Myocyte (in vitro differentiated cells): ENCODE data around the gene SLX9. TPM values are rescaled to one million over a fixed set of nuclear protein-coding genes. Genes with fewer than 3 reads are reported as not detected.

Experiments used
- DNase-seq: peaks from one replicate; pipeline ENCODE4 v3.0.0-alpha.2; 2012; ENCODE audit warnings: low read depth
- polyA plus RNA-seq: library from polyadenylated mRNA; unstranded; fragments of >200 nt; gene quantifications from one replicate; pipeline ENCODE4 v1.2.1, GENCODE V29; 2012; ENCODE audit warnings: missing spikeins
- total RNA-seq: library from RNA; depleted of rRNA; stranded (reverse); fragments of >200 nt; gene quantifications from 2 replicates; pipeline ENCODE4 v1.2.3, GENCODE V29; 2014

The SLX9 gene, protein sequence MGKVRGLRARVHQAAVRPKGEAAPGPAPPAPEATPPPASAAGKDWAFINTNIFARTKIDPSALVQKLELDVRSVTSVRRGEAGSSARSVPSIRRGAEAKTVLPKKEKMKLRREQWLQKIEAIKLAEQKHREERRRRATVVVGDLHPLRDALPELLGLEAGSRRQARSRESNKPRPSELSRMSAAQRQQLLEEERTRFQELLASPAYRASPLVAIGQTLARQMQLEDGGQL
- total RNA-seq, result 13.6 and 14.9 TPM in 2 replicates
- polyA plus RNA-seq, result 24.5 TPM

DNA sequence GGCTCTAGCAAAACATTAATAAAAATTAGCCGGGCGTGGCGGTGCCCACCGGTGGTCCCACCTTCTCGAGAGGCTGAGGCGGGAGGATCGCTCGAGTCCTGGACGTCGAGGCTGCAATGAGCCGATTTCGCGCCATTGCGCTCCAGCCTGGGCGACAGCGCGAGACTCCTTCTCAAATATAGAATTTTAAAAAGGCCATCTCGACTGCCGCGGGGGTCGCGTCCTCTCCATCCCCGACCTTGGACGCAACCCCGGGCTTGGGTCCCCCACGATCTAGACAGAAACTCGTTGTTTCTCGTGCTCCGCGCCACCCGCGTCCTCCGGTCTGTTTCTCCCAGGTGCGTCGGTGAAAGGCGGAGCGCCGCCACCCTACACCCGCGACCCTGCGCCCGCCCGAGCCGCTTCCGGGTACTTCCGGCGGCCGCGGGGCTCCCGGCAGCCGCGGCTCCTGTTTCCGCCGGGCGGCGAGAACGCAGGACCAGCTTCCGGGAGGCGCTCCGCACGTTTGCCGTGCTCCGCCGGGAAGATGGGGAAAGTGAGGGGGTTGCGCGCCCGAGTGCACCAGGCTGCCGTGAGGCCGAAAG lies at the start of gene SLX9:
SLX9 (plus strand) TSS at position 498 of the 584 bp plus-strand sequence; CDS start at position 527, 29 bp downstream.
- DNase-seq, result peak; percentile 78

DNA sequence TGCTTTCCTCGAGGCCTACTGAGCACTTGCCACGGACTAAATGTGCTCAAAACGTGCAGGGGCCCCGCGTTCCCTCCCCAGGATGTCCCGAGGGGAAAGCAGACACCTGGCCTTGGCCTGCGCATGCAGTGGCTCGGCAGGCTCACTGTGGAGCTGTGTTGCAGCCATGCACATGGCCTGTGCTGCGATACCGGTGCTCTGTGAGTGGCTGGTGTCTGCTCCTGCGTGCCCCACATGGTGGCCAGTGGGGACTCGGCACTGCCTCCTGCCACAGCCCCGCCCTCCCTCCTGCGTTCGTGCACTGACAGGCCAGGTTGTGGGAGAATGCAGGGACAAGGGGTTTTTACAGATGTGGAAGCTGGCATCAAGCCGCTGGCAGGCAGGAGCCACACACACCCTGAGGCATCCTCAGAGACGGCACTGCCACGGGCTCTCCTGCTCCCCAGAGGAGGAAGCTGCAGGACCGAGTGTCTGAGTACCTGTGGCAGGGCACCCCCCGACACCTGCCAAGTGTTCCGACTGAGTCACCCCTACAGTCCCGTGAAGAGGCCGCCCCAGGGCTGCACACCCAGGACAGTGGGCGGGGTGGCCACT lies 49.4 kb upstream of the SLX9 start:
- no peak for DNase-seq

DNA sequence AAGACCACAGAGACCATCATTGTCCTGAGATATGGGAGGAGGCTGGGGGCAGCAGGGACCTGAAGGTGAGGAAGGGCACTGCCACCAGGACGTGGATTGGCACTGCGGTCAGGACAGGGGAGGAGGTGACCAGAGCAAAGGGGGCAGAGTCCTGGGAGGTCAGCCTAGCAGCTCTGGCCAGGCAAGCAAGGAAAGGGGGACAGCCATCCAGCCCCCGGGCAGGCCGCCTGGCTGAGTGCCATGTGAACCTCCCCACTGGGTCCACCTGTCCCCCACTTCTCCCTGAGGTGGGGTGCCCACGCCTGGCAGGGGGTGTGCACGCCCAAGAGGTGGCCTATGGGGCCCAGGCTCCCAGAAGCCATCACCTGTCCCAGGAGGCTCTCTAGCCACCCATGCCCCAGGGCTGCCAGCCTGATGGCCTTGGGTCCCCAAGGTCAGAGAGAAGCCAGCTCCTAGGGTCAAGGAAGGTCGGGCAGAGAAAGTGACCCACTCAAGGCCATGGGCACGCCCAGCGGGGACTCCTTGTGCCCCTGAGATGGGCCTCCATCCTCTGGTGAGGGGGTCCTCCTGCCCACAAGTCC lies 48.8 kb upstream of the SLX9 start:
- no peak for DNase-seq

DNA sequence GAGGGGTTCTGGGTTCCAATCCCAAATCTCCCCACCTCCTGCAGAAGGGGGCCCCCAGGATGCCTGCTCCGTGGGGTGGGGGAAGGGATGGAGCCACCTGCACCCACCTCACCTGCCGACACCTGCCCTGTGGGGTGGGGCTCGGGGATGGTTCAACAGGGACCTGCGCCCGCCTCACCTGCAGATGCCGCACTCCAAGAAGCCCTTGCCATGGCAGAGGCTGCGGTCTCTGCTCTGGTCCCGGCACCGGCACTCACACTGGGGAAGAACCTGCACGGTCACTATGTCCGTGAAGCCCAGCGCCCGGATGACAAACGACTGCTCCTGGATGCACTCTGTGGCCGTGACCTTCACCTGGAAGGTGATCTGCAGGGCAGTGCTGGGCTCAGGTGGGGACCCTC lies 48.2 kb upstream of the SLX9 start:
- no peak for DNase-seq

DNA sequence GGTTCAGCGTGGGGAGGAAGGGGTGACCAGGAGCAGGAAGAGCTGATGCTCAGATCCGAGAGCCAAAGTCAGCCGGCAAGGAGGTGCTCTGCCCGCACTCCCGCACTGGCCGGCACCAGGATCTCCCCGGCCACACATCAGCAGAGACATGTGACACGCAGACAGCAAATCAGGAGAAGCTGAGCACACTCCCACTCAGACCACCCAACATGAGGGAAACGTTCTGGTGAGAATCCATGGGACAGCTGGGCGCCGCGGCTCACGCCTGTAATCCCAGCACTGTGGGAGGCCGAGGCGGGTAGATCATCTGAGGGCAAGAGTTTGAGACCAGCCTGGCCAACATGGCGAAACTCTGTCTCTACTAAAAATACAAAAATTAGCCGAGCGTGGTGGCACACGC lies 47.7 kb upstream of the SLX9 start:
- no peak for DNase-seq

DNA sequence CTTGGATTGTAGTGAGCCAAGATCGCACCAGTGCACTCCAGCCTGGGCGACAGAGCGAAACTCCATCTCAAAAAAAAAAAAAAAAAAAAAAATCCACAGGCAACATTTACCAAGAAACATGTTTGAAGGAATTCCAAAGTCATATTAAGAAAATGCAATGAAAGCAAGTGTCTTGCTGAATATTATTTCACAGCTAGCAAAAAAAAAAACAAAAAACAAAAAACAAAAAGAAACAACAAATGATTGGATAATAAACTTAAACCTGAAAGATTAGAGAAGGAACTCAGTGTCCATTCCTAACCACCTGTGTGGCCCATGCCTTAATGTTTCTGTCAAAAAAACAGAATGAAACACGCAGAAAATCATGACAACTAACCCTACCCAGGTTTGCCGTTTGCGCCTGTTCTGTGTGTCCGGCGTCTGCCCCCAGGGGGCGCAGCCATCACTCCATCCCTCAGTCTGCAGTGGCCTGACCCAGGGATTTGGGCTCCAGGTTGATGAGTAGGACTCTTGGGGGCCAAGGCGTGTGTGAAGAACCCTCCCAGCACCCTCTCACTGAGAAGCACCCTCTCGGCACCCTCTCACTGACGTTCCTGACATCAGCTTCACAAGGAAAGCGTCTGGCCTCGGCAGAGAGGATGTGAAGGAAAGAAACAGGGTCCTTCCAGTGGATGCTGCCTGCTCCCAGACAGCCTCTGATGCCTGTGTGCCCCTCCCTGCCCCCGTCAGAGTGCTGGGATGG lies 47.1 kb upstream of the SLX9 start:
- peak; percentile 31 for DNase-seq

DNA sequence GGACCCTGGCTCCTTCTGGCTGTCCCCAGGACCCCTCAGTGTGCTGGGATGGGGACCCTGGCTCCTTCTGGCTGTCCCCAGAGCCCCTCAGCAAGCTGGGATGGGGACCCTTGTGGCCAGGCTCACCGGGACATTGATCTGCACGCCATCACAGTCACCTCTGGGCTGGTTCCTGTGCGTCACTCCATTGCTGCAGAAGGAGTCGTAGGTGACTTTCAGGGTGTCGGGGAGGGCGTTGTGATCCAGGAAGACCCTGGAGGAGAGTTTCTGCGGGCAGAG lies 46.6 kb upstream of the SLX9 start:
- no peak for DNase-seq

DNA sequence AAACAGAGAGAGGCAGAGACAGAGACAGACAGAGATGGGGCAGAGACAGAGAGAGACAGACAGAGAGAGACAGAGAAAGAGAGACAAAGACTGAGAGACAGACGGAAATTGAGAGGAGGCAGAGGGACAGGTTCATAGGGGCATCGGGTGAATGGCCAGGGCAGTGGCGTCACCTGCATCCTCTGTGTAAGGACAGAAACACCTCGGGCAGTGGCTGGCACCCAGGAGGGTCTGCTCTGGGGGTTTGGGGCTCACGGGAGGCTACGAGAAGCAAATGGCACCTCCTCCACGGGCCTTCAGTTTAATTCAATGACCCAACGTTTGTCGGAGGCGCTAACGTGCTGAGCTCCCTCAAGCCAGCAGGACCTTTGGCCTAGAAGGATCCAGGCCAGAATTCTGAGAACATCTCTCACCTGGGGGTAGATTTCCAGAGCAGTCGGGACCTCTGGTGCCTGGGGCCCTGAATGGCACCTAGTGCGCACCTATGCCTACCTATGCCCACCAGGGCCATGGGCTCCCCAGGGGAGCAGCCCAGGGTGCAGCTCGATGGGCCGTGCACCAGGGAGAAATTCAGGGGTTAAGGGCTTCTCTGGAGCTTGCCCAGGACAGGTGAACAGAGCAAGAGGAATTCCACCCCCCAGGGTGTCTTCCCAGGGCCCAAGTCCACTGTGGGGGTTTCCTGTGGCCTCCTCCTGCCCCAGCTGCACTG lies 45.7 kb upstream of the SLX9 start:
- DNase-seq, result no peak

DNA sequence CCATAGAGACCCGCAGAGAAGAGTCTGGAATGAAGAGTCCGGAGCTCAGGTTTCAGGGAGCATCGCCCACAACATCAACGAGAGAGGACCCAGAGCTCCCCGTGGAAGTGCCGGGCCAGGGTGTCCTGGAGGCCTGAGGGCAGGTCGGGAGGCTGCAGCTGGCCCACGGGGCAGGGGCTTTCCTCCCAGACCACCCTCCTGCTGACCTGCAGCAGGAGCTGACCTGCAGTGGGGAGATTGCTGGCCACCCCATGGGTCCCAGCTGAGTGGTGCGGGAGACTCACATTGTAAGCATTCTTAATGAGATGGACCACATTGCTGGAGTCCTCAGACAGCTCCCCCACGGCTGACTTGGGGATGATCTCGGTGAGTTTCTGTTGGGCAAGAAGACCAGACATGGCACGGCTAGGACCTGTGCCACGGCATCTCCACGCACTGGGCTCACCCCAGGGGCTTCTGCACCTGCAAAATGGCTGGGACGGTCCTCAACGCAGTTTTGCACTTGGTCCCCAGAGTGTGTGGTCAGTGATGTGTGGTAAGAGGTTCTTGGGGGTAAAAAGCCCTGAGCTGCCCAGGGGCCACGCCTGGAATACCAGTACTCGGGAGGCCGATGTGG lies 45.0 kb upstream of the SLX9 start:
- no peak for DNase-seq

DNA sequence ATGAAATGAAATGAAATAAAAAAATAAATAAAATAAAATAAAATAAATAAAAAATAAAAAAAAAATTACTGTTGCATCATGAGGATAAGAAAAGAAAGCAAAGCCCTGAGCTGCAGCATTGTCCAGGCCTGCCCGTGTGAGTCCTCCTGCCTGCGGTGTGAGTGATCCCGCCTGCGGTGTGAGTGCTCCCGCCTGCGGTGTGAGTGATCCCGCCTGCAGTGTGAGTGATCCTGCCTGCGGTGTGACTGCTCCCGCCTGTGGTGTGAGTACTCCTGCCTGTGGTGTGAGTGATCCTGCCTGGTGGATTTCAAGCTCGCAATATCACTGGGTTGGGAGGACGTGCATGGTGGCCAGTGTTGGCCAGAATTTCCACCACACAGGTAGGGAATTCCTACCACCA lies 44.0 kb upstream of the SLX9 start:
- no peak for DNase-seq

DNA sequence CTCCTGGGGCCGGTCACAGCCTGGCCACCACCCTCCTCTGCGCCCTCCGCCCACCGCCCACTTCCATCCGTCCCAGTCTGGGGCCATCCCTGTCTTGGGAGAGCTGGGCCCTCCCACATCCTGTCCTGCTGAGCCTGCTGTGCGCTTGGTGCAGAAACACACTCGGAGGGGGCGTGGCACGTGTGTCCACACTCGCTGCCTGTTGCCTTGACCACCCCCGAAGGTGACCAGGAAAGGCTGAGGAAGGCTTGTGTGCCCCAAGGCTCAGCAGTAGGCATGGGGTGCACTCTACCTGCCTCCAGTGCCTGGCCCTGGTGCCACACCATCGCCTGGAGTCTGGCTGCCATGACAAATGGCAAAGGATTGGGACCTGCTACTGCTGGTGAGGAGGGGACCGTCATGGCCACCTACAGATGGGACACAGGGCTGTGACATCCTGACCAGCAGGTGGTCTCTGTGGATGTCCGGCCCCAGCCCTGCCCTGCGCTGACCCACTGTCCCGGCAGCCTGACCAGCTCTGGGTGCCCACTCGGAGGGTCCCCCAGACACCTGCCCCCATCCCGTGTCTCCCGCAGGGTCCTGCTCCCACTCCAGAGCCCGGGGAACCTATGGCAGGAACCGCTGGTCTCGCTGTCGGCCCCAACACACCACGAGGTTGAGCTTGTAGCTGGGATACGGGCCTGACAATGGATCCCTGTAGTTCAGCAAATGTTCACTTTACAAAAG lies 43.1 kb upstream of the SLX9 start:
- DNase-seq, result no peak

DNA sequence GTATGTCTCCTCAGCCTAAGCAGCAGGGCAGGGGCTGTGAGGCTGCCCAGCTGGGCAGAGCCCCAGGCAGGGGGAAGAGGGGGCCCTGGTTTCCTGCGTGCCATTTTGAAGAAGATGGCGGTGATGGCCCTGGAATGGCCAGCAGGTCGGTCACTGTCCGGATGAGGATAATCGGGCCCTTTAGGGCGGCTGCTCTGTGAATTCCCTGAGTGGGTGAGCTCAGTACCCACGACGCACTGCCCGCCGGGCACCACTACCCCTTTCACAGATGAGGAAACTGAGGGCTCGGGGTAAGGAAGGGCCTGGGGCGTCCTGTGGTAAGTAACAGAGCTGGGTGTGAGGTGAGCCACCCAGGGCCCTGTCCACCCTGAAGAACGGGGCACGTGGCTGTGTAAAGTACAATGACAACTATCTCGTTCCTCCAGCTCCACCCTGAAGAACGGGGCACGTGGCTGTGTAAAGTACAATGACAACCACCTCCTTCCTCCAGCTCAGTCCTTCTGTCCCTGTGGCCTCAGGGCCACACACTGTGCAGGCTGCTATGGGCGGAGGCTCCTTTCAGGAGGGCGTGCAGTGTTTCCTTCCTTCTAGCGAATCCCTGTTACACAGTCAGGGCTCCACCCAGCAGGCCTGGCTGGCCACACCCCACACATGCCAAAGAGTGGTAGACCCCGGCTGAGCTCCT lies 42.4 kb upstream of the SLX9 start:
- DNase-seq, result no peak

DNA sequence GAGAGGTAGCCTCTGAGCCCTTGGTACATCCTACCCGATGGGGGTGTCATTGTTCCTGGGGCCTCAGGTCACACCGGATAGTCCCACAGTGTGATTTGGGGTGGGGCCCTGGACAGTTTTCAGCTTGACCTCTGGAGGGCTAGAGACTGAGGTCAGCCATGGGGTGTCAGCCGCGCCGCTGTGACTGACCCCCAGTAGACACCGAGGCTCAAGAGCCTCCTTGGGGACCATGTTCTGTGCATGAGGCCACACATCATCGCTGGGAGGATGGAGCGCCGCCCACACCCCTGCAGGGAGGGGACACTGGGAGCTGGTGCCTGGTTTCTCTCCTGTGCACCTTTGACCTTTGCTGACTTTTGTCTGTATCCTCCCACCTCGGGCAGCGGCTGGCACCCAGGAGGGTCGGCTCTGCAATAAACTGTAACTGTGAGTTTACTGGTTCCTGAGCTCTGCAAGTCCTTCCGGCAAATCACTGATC lies 41.8 kb upstream of the SLX9 start:
- DNase-seq, result no peak

DNA sequence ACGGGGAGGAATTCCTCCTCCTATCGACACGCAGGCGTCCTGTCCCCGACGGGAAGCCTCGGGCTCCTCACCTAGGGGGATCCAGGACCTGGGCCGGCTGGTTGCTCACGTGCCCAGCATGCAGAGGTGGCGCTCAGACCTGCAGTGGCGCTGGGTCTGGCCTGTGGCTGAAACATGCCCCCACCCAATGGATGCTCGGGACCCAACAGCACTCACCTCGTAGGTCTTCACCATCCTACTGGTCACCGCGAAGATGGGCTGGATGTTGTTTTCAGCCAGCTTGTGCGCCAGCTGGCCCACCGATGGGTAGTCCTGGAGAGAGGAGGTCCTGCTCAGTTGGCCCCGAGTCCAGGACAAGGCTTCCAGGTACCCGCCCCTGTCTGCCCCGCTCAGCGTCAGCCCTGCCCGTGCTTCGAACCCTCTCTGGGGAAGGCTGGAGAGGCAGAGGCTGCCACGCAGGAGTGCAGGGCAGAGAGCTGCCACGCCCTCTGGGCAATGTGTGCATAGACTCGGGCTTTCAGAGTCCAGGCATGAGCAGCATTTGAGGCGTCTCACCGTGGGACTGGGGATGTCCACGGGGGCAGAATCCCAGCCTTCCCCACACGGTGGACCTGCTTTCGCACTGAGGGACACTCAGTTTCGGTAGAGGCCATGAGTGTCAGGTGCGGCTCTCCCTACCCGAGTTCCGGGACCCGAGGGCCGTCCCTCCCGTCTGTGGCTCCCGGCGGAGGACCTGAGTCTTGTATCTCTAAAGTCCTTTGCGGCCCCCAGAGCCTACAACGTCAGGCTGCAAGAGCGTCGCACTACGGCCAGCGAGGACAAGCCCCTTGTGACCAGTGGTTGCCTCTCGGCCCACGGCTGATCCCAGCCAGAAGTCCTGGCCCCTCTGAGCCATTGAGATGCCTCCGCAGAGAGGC lies 40.7 kb upstream of the SLX9 start:
- no peak for DNase-seq

DNA sequence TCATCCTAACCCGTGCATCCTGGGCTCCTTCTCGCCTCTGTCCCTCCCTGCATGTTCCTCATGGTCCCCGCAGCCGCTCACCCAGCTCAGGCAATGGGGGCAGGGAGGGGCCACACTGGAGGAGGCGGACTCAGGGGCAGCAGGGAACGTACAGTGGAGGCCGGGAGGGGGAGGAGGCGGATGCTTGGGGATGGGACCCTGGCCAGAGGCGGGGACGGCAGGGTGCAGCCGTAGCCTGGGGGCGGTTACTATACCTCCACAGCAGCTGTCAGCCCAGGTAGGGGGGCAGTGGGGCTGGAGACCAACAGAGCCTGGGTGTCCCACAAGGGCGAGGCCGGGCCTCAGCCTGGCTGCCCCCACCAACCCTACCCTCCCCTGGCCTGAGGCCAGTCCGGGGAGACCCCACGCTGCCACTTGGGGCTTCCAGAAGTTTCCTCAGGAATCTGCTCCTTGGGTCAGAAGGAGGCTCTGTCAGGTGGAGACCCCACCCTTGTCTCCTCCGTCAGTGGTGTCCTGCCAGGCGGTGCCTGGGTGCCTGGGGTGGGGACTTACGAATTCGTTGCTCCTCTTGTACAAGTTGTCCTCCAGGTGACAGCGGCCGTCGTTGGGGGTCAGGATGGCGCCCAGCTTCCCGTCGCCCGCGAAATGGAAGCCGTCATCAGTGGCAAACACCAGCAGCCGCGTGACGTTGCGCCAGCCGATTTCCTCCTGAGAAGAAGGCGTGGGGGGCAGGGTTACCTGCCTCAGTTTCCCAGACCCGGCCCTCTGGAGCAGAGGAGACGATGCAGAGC lies 39.9 kb upstream of the SLX9 start:
- DNase-seq, result no peak

DNA sequence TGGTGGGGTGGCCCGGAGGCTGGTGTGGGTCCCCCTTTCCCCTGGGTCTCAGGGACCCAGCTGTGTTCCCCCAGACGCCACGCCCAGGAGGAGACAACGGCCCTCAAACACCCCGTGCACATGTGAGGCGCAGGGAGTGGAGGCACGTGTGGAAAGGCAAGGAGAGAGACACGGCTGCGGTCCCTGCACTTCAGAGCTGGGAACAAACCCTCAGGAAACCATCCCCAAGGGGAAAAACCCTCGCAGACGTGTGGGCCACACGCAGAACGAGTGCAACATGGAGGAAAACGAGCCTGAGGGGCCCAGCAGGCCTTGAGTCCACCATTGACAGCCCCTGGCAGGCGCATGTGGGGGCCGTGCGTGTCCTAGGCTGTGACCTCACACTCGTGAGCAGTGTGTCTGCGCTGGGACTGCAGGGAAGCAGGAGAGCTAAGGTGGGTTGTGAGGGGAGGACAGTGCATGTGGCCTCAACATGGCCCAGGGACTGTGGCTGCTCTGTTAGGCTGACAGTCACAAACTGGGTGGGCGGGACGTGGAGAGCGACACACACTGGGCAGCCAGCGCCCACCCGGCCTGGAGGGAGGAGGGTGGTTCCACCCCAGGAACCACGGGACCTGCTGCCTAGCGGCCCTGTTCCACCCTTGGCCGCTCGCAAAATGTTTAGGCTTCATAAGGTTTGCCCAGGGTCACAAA lies 39.1 kb upstream of the SLX9 start:
- DNase-seq, result no peak
